Stimulated activated CD8-positive, alpha-beta memory T cell treated with anti-CD3 and anti-CD28 coated beads, Interleukin-7, amount 100 ng/mL, for 48 hours (primary cell): Measurements from ENCODE around the gene ARRDC1.
"Not testable (repeated sequence)": the region's sequence is repeated elsewhere in the genome, so short reads cannot be mapped to it uniquely, and the experiment has no call there.

Source experiments
- DNase-seq, 2 donors: peaks; one replicate each; pipeline ENCODE4 v3.0.0-alpha.2; 2020; ENCODE audit warnings: low read depth in 1 of 2; ENCODE audit errors: extremely low read depth in 1 of 2

ARRDC1 gene

GRCh38 chr9:137612741-137613142 is 7.3 kb downstream of the ARRDC1 start:
- no peak for DNase-seq

GRCh38 chr9:137613259-137613658 is 7.8 kb downstream of the ARRDC1 start:
- no peak for DNase-seq

GRCh38 chr9:137613738-137614523 is 8.4 kb downstream of the ARRDC1 start:
- no peak for DNase-seq

GRCh38 chr9:137614631-137615386 is 9.3 kb downstream of the ARRDC1 start:
- no peak for DNase-seq

GRCh38 chr9:137615387-137615871 is 9.9 kb downstream of the ARRDC1 start:
- DNase-seq, result no peak

- DNase-seq, result peak; percentile 61 to 83
These were observed 12.9 kb downstream of the ARRDC1 start, which contains the start of gene EHMT1 for GRCh38 chr9:137618105-137619067. TSS of gene EHMT1 (plus strand) at chr9:137619005. CDS start at chr9:137619029, 24 bp downstream.

- DNase-seq, result no peak
These were observed 14.0 kb downstream of the ARRDC1 start for GRCh38 chr9:137619240-137620047.

- DNase-seq, result no peak
These were observed 14.5 kb downstream of the ARRDC1 start for GRCh38 chr9:137620048-137620405.

GRCh38 chr9:137620581-137620980 is 15.1 kb downstream of the ARRDC1 start:
- DNase-seq, result no peak

GRCh38 chr9:137621131-137621757 is 15.8 kb downstream of the ARRDC1 start:
- DNase-seq, result no peak

- not testable (repeated sequence) for DNase-seq
These were observed 16.7 kb downstream of the ARRDC1 start for GRCh38 chr9:137622211-137622610.

GRCh38 chr9:137626464-137626863 is 21.0 kb downstream of the ARRDC1 start:
- DNase-seq, result no peak

GRCh38 chr9:137627406-137627805 is 21.9 kb downstream of the ARRDC1 start:
- not testable (repeated sequence) for DNase-seq

GRCh38 chr9:137630126-137630525 is 24.6 kb downstream of the ARRDC1 start:
- no peak for DNase-seq

GRCh38 chr9:137630679-137631078 is 25.2 kb downstream of the ARRDC1 start:
- no peak for DNase-seq

GRCh38 chr9:137631345-137632229 is 26.1 kb downstream of the ARRDC1 start:
- DNase-seq, result no peak

- DNase-seq, result no peak
These were observed 27.0 kb downstream of the ARRDC1 start for GRCh38 chr9:137632230-137633161.
